Femur (tissue), 1 donor: Measurements from ENCODE around the gene TAOK2.
"Not testable (repeated sequence)": the region's sequence is repeated elsewhere in the genome, so short reads cannot be mapped to it uniquely, and the experiment has no call there.

Experiments
- DNase-seq: peaks from one replicate; pipeline ENCODE4 v3.0.0-alpha.2; 2017

TAOK2 gene

GRCh38 chr16:29973384-29974246, at the start of gene TAOK2:
Gene TAOK2, plus strand, starts transcription at chr16:29973868. Its CDS starts 3,905 bp downstream, at chr16:29977773.
- DNase-seq = peak; percentile 100

GRCh38 chr16:29925105-29925756, 48.4 kb upstream of the TAOK2 start:
- no peak for DNase-seq

GRCh38 chr16:29925781-29926710, 47.6 kb upstream of the TAOK2 start, which contains the start of gene KCTD13:
Gene KCTD13, minus strand, starts transcription at chr16:29926226. Its CDS starts 193 bp downstream, at chr16:29926033.
- peak; percentile 95 for DNase-seq

GRCh38 chr16:29926711-29927052, 47.0 kb upstream of the TAOK2 start:
- DNase-seq = peak; percentile 43

- DNase-seq = no peak
Measured at GRCh38 chr16:29927070-29927905, 46.4 kb upstream of the TAOK2 start.

GRCh38 chr16:29931750-29932149, 41.9 kb upstream of the TAOK2 start:
- not testable (repeated sequence) for DNase-seq

GRCh38 chr16:29940656-29941055, 33.0 kb upstream of the TAOK2 start:
- no peak for DNase-seq

- DNase-seq = peak; percentile 63
Measured at GRCh38 chr16:29943846-29944799, 29.5 kb upstream of the TAOK2 start.

GRCh38 chr16:29947897-29948296, 25.8 kb upstream of the TAOK2 start:
- DNase-seq = no peak

- DNase-seq = no peak
Measured at GRCh38 chr16:29950806-29951461, 22.7 kb upstream of the TAOK2 start.

GRCh38 chr16:29951625-29952365, 21.9 kb upstream of the TAOK2 start:
- DNase-seq = no peak

GRCh38 chr16:29958756-29959155, 14.9 kb upstream of the TAOK2 start:
- no peak for DNase-seq

- DNase-seq = no peak
Measured at GRCh38 chr16:29959293-29959692, 14.4 kb upstream of the TAOK2 start.

GRCh38 chr16:29959821-29960220, 13.8 kb upstream of the TAOK2 start:
- not testable (repeated sequence) for DNase-seq

GRCh38 chr16:29961127-29961478, 12.6 kb upstream of the TAOK2 start:
- DNase-seq = no peak

GRCh38 chr16:29961479-29962343, 12.0 kb upstream of the TAOK2 start, which contains the start of gene TMEM219:
Gene TMEM219, plus strand, starts transcription at chr16:29962079. Its CDS starts 1,065 bp downstream, at chr16:29963144.
- DNase-seq = peak; percentile 95

- peak; percentile 47 for DNase-seq
Measured at GRCh38 chr16:29962344-29962994, 11.2 kb upstream of the TAOK2 start.
